Measurements from ENCODE around the gene MAST4.

Gene MAST4

GRCh38 chr5:67053229-67053628 lies 457.0 kb downstream of the MAST4 start:
- Histone ChIP-seq H3F3A (ENCODE audit: control insufficient read depth, insufficient read depth) (no peaks in the 10 kb centered on the region), H3K4me3 (ENCODE audit: low read length) (no peak overlapping the region), H3K36me3 (ENCODE audit: control insufficient read depth, low read length) (no peaks in the 10 kb centered on the region), H3K27ac (ENCODE audit: low read depth, low read length) (no peak overlapping the region), H3K4me2 (ENCODE audit: low read length) (no peak overlapping the region), H3K4me1 (ENCODE audit: control insufficient read depth, low read length) (no peaks in the 10 kb centered on the region), H4K20me1 (ENCODE audit: control insufficient read depth, insufficient read depth, low read depth, low read length) (no peaks in the 10 kb centered on the region), H3K79me2 (ENCODE audit: control insufficient read depth, low read length) (no peaks in the 10 kb centered on the region), H3K9me2 (replicated peaks; ENCODE audit: control insufficient read depth, low read length) (no peaks in the 10 kb centered on the region), H3K27me3 (ENCODE audit: control insufficient read depth, low read length) (0 out of 2 replicates have a peak, but pooled peaks cover 2% of the 10 kb centered on the region), H3K9me3 (ENCODE audit: control insufficient read depth, insufficient read depth, low read length) (no peaks in the 10 kb centered on the region)
- TF ChIP-seq CTCF (IDR thresholded peaks at IDR 0.05; ENCODE audit: low read depth, low read length, poor library complexity, severe bottlenecking) (no peak), EZH2phosphoT487 (IDR thresholded peaks at IDR 0.05; ENCODE audit: borderline replicate concordance, low read length) (no peak)

GRCh38 chr5:67058998-67059743 lies 463.0 kb downstream of the MAST4 start:
- H3K9me3 ChIP-seq (ENCODE audit: control insufficient read depth, insufficient read depth, low read length): no peaks in the 10 kb centered on the region
- no peaks in the 10 kb centered on the region for H4K20me1 ChIP-seq (ENCODE audit: control insufficient read depth, insufficient read depth, low read depth, low read length)
- no peak overlapping the region for H3K4me3 ChIP-seq (ENCODE audit: low read length)
- H3K36me3 ChIP-seq (ENCODE audit: control insufficient read depth, low read length): no peaks in the 10 kb centered on the region
- TF ChIP-seq CTCF (IDR thresholded peaks at IDR 0.05; ENCODE audit: low read depth, low read length, poor library complexity, severe bottlenecking) (no peak), EZH2phosphoT487 (IDR thresholded peaks at IDR 0.05; ENCODE audit: borderline replicate concordance, low read length) (no peak)
- no peaks in the 10 kb centered on the region for H3K4me1 ChIP-seq (ENCODE audit: control insufficient read depth, low read length)
- H3K27ac ChIP-seq (ENCODE audit: low read depth, low read length): no peak overlapping the region
- no peaks in the 10 kb centered on the region for H3K27me3 ChIP-seq (ENCODE audit: control insufficient read depth, low read length)
- H3K79me2 ChIP-seq (ENCODE audit: control insufficient read depth, low read length): no peaks in the 10 kb centered on the region
- no peaks in the 10 kb centered on the region for H3F3A ChIP-seq (ENCODE audit: control insufficient read depth, insufficient read depth)
- H3K9me2 ChIP-seq (replicated peaks; ENCODE audit: control insufficient read depth, low read length): no peaks in the 10 kb centered on the region
- no peak overlapping the region for H3K4me2 ChIP-seq (ENCODE audit: low read length)

- H3K27ac ChIP-seq (ENCODE audit: low read depth, low read length): no peak overlapping the region
- no peaks in the 10 kb centered on the region for H3K9me3 ChIP-seq (ENCODE audit: control insufficient read depth, insufficient read depth, low read length)
- no peaks in the 10 kb centered on the region for H3K36me3 ChIP-seq (ENCODE audit: control insufficient read depth, low read length)
- no peaks in the 10 kb centered on the region for H4K20me1 ChIP-seq (ENCODE audit: control insufficient read depth, insufficient read depth, low read depth, low read length)
- no peaks in the 10 kb centered on the region for H3K27me3 ChIP-seq (ENCODE audit: control insufficient read depth, low read length)
- H3K4me2 ChIP-seq (ENCODE audit: low read length): no peak overlapping the region
- no peaks in the 10 kb centered on the region for H3K9me2 ChIP-seq (replicated peaks; ENCODE audit: control insufficient read depth, low read length)
- no peaks in the 10 kb centered on the region for H3K79me2 ChIP-seq (ENCODE audit: control insufficient read depth, low read length)
- no peak overlapping the region for H3K4me3 ChIP-seq (ENCODE audit: low read length)
- no peaks in the 10 kb centered on the region for H3F3A ChIP-seq (ENCODE audit: control insufficient read depth, insufficient read depth)
- TF ChIP-seq EZH2phosphoT487 (IDR thresholded peaks at IDR 0.05; ENCODE audit: borderline replicate concordance, low read length) (no peak), CTCF (IDR thresholded peaks at IDR 0.05; ENCODE audit: low read depth, low read length, poor library complexity, severe bottlenecking) (no peak)
- H3K4me1 ChIP-seq (ENCODE audit: control insufficient read depth, low read length): no peaks in the 10 kb centered on the region
Observed at GRCh38 chr5:67059744-67060490, 463.7 kb downstream of the MAST4 start.

Data from DOHH2 (cell line).